ENCODE measurements around the gene FCN3.
"Not testable (repeated sequence)": the region's sequence is repeated elsewhere in the genome, so short reads cannot be mapped to it uniquely, and the experiment has no call there.

The FCN3 gene

GRCh38 chr1:27399251-27400025, 24.8 kb upstream of the FCN3 start:
- DNase-seq (ENCODE audit: low read depth) = no peak

- DNase-seq (ENCODE audit: low read depth) = no peak
Measured at GRCh38 chr1:27398405-27399149, 24.0 kb upstream of the FCN3 start.

GRCh38 chr1:27397749-27398148, 23.1 kb upstream of the FCN3 start:
- no peak for DNase-seq (ENCODE audit: low read depth)

GRCh38 chr1:27397110-27397509, 22.5 kb upstream of the FCN3 start:
- no peak for DNase-seq (ENCODE audit: low read depth)

GRCh38 chr1:27395441-27396195, 21.0 kb upstream of the FCN3 start:
- DNase-seq (ENCODE audit: low read depth) = peak; percentile 69

- peak; percentile 55 for DNase-seq (ENCODE audit: low read depth)
Measured at GRCh38 chr1:27394925-27395324, 20.3 kb upstream of the FCN3 start.

- no peak for DNase-seq (ENCODE audit: low read depth)
Measured at GRCh38 chr1:27394282-27394658, 19.6 kb upstream of the FCN3 start.

GRCh38 chr1:27393641-27394281, 19.1 kb upstream of the FCN3 start:
- DNase-seq (ENCODE audit: low read depth) = no peak

GRCh38 chr1:27392778-27393635, 18.4 kb upstream of the FCN3 start:
- DNase-seq (ENCODE audit: low read depth) = peak; percentile 43

- DNase-seq (ENCODE audit: low read depth) = peak; percentile 94
Measured at GRCh38 chr1:27392096-27392777, 17.6 kb upstream of the FCN3 start, which contains the start of gene GPR3. Gene GPR3, plus strand, starts transcription at chr1:27392622. Its CDS starts 1,177 bp downstream, at chr1:27393799.

- DNase-seq (ENCODE audit: low read depth) = peak; percentile 68
Measured at GRCh38 chr1:27391511-27392095, 17.0 kb upstream of the FCN3 start.

- DNase-seq (ENCODE audit: low read depth) = peak; percentile 59
Measured at GRCh38 chr1:27388337-27389005, 13.8 kb upstream of the FCN3 start.

GRCh38 chr1:27384797-27385196, 10.2 kb upstream of the FCN3 start:
- not testable (repeated sequence) for DNase-seq (ENCODE audit: low read depth)

- no peak for DNase-seq (ENCODE audit: low read depth)
Measured at GRCh38 chr1:27383661-27384060, 9.0 kb upstream of the FCN3 start.

- DNase-seq (ENCODE audit: low read depth) = no peak
Measured at GRCh38 chr1:27383039-27383605, 8.5 kb upstream of the FCN3 start, which contains the start of gene CD164L2. Gene CD164L2, minus strand, starts transcription at chr1:27383333. Its CDS starts 94 bp downstream, at chr1:27383239.

- no peak for DNase-seq (ENCODE audit: low read depth)
Measured at GRCh38 chr1:27381969-27382762, 7.5 kb upstream of the FCN3 start.

- DNase-seq (ENCODE audit: low read depth) = no peak
Measured at GRCh38 chr1:27380766-27381733, 6.4 kb upstream of the FCN3 start.
